Neural cell (in vitro differentiated cells): ENCODE measurements around the gene GPC3. TPM values are rescaled to one million over a fixed set of nuclear protein-coding genes. Genes with fewer than 3 reads are reported as not detected.

Source experiments
- H2AFZ ChIP-seq: fragments of 200-600, 300-800 bp; sonication (generic), shearing (Covaris generic); 2 replicates; pipeline ENCODE4 v1.6.0; 2014; ENCODE audit warnings: low read depth, mild to moderate bottlenecking, antibody characterized with exemption, low read length, moderate library complexity
- H3F3A ChIP-seq: fragments of 200-600 bp; shearing (Covaris generic); 2 replicates; pipeline ENCODE4 v1.6.1; 2016; ENCODE audit warnings: mild to moderate bottlenecking, moderate library complexity, mixed read lengths, antibody characterized with exemption, low read length; ENCODE audit not compliant: insufficient read depth, poor library complexity, severe bottlenecking
- H3K27ac ChIP-seq: fragments of 200-600, 300-800 bp; sonication (generic), shearing (Covaris generic); 2 replicates; pipeline ENCODE4 v1.5.1; 2014; ENCODE audit warnings: mild to moderate bottlenecking, low read length, moderate library complexity
- H3K27me3 ChIP-seq: fragments of 300-800, 200-600 bp; sonication (generic), shearing (Covaris generic); 2 replicates; pipeline ENCODE4 v1.6.0; 2014; ENCODE audit warnings: mild to moderate bottlenecking, low read depth, low read length, moderate library complexity; ENCODE audit not compliant: insufficient read depth
- H3K36me3 ChIP-seq: fragments of 300-800, 200-600 bp; sonication (generic), shearing (Covaris generic); 2 replicates; pipeline ENCODE4 v1.5.1; 2014; ENCODE audit warnings: mild to moderate bottlenecking, antibody characterized with exemption, low read length, moderate library complexity; ENCODE audit not compliant: insufficient read depth
- H3K4me2 ChIP-seq: fragments of 300-800, 200-600 bp; sonication (generic), shearing (Covaris generic); 2 replicates; pipeline ENCODE4 v1.6.0; 2014; ENCODE audit warnings: mild to moderate bottlenecking, low read length
- H3K4me3 ChIP-seq: fragments of 300-800, 200-600 bp; sonication (generic), shearing (Covaris generic); 2 replicates; pipeline ENCODE4 v1.5.1; 2014; ENCODE audit warnings: mild to moderate bottlenecking, low read length, moderate library complexity
- H3K79me2 ChIP-seq: fragments of 200-600 bp; shearing (Covaris generic); replicated peaks from 2 replicates; pipeline ENCODE4 v1.6.0; 2014; ENCODE audit warnings: mild to moderate bottlenecking, low read length, moderate library complexity; ENCODE audit not compliant: insufficient read depth
- H3K9ac ChIP-seq: fragments of 300-800, 200-600 bp; sonication (generic), shearing (Covaris generic); 2 replicates; pipeline ENCODE4 v1.6.1; 2016; ENCODE audit warnings: mild to moderate bottlenecking, low read length, mixed read lengths
- H3K9me2 ChIP-seq: fragments of 200-600 bp; shearing (Covaris generic); 2 replicates; pipeline ENCODE4 v1.6.1; 2016; ENCODE audit warnings: mild to moderate bottlenecking, low read length, mixed read lengths; ENCODE audit not compliant: insufficient read depth
- H3K9me3 ChIP-seq: fragments of 200-600, 300-800 bp; sonication (generic), shearing (Covaris generic); 2 replicates; pipeline ENCODE4 v1.6.1; 2016; ENCODE audit warnings: mild to moderate bottlenecking, mixed run types, low read length, moderate library complexity, mixed read lengths
- H4K20me1 ChIP-seq: fragments of 200-600 bp; shearing (Covaris generic); 2 replicates; pipeline ENCODE4 v1.6.1; 2016; ENCODE audit warnings: mild to moderate bottlenecking, mixed run types; ENCODE audit not compliant: insufficient read depth
- EP300 ChIP-seq: fragments of 450-650 bp; conservative IDR thresholded peaks from 2 replicates; pipeline ENCODE4 v1.6.1; 2014; ENCODE audit warnings: antibody characterized with exemption, mild to moderate bottlenecking, moderate library complexity; ENCODE audit not compliant: poor library complexity, severe bottlenecking
- EZH2 ChIP-seq: fragments of 200-600, 300-800 bp; shearing (Covaris generic), sonication (generic); IDR thresholded peaks from 2 replicates; pipeline ENCODE4 v1.6.1; 2014; ENCODE audit warnings: antibody characterized with exemption, low read length, borderline replicate concordance, mild to moderate bottlenecking; ENCODE audit not compliant: insufficient read depth, poor library complexity, severe bottlenecking
- MXI1 ChIP-seq: fragments of 450-650 bp; conservative IDR thresholded peaks from 2 replicates; pipeline ENCODE4 v1.6.1; 2014; ENCODE audit warnings: antibody characterized with exemption, mild to moderate bottlenecking; ENCODE audit not compliant: poor library complexity, severe bottlenecking
- POLR2AphosphoS5 ChIP-seq: IDR thresholded peaks from 2 replicates; pipeline ENCODE4 v1.6.1; 2012
- RAD21 ChIP-seq: fragments of 450-650 bp; conservative IDR thresholded peaks from 2 replicates; pipeline ENCODE4 v1.6.1; 2014; ENCODE audit warnings: antibody characterized with exemption, mild to moderate bottlenecking, moderate library complexity
- SMC3 ChIP-seq: fragments of 450-650 bp; conservative IDR thresholded peaks from 2 replicates; pipeline ENCODE4 v1.6.1; 2014; ENCODE audit warnings: antibody characterized with exemption, mild to moderate bottlenecking, moderate library complexity; ENCODE audit not compliant: poor library complexity
- TAF1 ChIP-seq: IDR thresholded peaks from 2 replicates; pipeline ENCODE4 v1.6.1; 2012; ENCODE audit warnings: low read depth
- polyA plus RNA-seq: library from polyadenylated mRNA; depleted of rRNA; stranded (reverse); fragments of >200 nt; gene quantifications from 2 replicates; pipeline ENCODE4 v1.2.3, GENCODE V29; 2014
- TF ChIP-seq, protein P1 (sequence below): fragments of 450-650 bp; IDR thresholded peaks from 2 replicates; pipeline ENCODE4 v1.5.1; 2014; ENCODE audit warnings: antibody characterized with exemption, mild to moderate bottlenecking, moderate library complexity; ENCODE audit not compliant: poor library complexity, severe bottlenecking
- TF ChIP-seq, protein P2 (sequence below): IDR thresholded peaks from 2 replicates; pipeline ENCODE4 v1.6.1; 2012; ENCODE audit warnings: borderline replicate concordance

GPC3 gene
- polyA plus RNA-seq, 1 donor from 2014 or later, result 2.1 TPM

DNA sequence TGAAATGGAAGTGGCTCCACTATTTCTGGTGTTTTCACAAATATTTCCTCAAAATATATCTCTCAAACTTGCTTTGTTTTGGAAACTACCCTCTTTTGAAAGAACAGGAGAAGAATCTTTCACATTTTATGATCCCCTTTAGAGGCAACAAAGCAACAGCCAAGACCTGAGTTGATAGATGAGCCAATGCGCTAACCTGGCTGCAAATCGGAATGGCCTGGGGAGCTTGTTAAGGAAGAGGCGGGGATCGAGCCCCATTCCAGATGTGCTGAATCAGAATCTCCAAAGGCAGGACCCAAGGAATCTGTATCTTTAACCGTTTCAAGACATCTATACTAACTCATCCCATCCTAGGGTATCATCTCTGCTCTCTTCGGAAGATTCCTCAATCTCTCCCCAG lies 181.3 kb downstream of the GPC3 start:
- Histone ChIP-seq H3K4me2 (no peak overlapping the region), H3K9me3 (no peaks in the 10 kb centered on the region), H4K20me1 (no peaks in the 10 kb centered on the region), H2AFZ (no peak overlapping the region), H3K27ac (no peak overlapping the region), H3K9ac (no peak overlapping the region), H3K36me3 (no peaks in the 10 kb centered on the region), H3F3A (no peaks in the 10 kb centered on the region), H3K27me3 (no peaks in the 10 kb centered on the region), H3K4me3 (no peak overlapping the region), H3K79me2 (no peaks in the 10 kb centered on the region), H3K9me2 (no peaks in the 10 kb centered on the region)
- TF ChIP-seq, protein P1, sequence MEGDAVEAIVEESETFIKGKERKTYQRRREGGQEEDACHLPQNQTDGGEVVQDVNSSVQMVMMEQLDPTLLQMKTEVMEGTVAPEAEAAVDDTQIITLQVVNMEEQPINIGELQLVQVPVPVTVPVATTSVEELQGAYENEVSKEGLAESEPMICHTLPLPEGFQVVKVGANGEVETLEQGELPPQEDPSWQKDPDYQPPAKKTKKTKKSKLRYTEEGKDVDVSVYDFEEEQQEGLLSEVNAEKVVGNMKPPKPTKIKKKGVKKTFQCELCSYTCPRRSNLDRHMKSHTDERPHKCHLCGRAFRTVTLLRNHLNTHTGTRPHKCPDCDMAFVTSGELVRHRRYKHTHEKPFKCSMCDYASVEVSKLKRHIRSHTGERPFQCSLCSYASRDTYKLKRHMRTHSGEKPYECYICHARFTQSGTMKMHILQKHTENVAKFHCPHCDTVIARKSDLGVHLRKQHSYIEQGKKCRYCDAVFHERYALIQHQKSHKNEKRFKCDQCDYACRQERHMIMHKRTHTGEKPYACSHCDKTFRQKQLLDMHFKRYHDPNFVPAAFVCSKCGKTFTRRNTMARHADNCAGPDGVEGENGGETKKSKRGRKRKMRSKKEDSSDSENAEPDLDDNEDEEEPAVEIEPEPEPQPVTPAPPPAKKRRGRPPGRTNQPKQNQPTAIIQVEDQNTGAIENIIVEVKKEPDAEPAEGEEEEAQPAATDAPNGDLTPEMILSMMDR, result no peak
- TF ChIP-seq, protein P2, sequence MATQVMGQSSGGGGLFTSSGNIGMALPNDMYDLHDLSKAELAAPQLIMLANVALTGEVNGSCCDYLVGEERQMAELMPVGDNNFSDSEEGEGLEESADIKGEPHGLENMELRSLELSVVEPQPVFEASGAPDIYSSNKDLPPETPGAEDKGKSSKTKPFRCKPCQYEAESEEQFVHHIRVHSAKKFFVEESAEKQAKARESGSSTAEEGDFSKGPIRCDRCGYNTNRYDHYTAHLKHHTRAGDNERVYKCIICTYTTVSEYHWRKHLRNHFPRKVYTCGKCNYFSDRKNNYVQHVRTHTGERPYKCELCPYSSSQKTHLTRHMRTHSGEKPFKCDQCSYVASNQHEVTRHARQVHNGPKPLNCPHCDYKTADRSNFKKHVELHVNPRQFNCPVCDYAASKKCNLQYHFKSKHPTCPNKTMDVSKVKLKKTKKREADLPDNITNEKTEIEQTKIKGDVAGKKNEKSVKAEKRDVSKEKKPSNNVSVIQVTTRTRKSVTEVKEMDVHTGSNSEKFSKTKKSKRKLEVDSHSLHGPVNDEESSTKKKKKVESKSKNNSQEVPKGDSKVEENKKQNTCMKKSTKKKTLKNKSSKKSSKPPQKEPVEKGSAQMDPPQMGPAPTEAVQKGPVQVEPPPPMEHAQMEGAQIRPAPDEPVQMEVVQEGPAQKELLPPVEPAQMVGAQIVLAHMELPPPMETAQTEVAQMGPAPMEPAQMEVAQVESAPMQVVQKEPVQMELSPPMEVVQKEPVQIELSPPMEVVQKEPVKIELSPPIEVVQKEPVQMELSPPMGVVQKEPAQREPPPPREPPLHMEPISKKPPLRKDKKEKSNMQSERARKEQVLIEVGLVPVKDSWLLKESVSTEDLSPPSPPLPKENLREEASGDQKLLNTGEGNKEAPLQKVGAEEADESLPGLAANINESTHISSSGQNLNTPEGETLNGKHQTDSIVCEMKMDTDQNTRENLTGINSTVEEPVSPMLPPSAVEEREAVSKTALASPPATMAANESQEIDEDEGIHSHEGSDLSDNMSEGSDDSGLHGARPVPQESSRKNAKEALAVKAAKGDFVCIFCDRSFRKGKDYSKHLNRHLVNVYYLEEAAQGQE, result no peak
- TF ChIP-seq EZH2 (no peak), TAF1 (no peak), RAD21 (no peak), MXI1 (no peak)

DNA sequence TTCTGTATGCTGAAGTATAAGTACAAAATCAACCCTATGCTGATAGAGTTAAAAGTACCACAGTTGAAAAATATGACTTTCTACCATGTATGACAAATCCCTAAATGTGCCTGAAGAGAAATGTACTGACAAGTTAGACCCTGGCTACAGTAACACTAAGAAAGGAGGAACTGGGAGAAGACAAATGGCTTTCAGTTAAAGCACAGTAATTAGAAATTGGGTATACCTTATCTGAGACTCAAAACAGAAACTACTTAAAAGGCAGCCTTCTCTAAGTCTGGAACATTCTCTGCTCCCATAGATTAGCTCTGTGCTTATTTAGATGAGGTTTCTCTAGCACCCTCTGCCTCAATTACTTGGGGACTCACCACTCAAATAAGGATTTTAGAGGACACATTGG lies 189.1 kb downstream of the GPC3 start:
- Histone ChIP-seq H3K4me2 (no peak overlapping the region), H3K36me3 (no peaks in the 10 kb centered on the region), H4K20me1 (no peaks in the 10 kb centered on the region), H3F3A (no peaks in the 10 kb centered on the region), H3K27ac (no peak overlapping the region), H3K79me2 (no peaks in the 10 kb centered on the region), H2AFZ (no peak overlapping the region), H3K4me3 (no peak overlapping the region), H3K9me3 (no peaks in the 10 kb centered on the region), H3K27me3 (no peaks in the 10 kb centered on the region), H3K9me2 (no peaks in the 10 kb centered on the region), H3K9ac (no peak overlapping the region)
- TF ChIP-seq POLR2AphosphoS5 (no peak), TAF1 (no peak), EP300 (no peak), EZH2 (no peak), MXI1 (no peak), RAD21 (no peak)

DNA sequence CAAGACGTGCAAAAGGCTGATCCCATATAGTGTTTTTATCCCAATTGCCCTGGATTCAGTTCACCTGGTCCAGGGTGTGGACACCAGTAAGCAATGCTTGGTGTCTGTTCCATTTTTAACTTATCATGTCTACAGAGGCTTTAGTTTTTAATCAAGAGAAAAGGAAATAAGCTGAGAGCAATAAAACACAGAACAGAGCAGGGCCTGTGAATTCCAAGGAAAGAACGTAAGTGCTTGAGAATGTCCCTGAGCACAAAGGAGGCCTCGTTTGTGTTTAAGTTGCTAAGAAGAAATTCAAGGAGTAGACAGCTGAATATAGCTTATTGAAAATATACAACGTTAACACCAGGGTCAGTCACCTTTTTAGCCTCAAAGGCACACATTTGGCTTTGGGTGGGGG lies 191.3 kb downstream of the GPC3 start:
- Histone ChIP-seq H3K27me3 (no peaks in the 10 kb centered on the region), H3K9ac (no peak overlapping the region), H3K9me3 (no peaks in the 10 kb centered on the region), H4K20me1 (no peaks in the 10 kb centered on the region), H3K27ac (no peak overlapping the region), H2AFZ (no peak overlapping the region), H3K4me2 (no peak overlapping the region), H3F3A (no peaks in the 10 kb centered on the region), H3K79me2 (no peaks in the 10 kb centered on the region), H3K4me3 (no peak overlapping the region), H3K36me3 (no peaks in the 10 kb centered on the region), H3K9me2 (no peaks in the 10 kb centered on the region)
- TF ChIP-seq RAD21 (no peak), TAF1 (no peak), MXI1 (no peak), SMC3 (no peak), EZH2 (no peak), EP300 (no peak), POLR2AphosphoS5 (no peak)
- TF ChIP-seq, protein P1, result no peak
- TF ChIP-seq, protein P2, result no peak
